Stimulated activated CD8-positive, alpha-beta memory T cell treated with anti-CD3 and anti-CD28 coated beads, Interleukin-12 subunit alpha, Interleukin-12 subunit beta, amount 100 ng/mL, for 24 hours (primary cell): Measurements from ENCODE around the gene EPB41L4A.

Source experiments
- DNase-seq: peaks from one replicate; pipeline ENCODE4 v3.0.0-alpha.2; 2020; ENCODE audit errors: extremely low read depth

The EPB41L4A gene

GRCh38 chr5:112353678-112354077, 65.4 kb downstream of the EPB41L4A start:
- DNase-seq: no peak

- no peak for DNase-seq
Observed at GRCh38 chr5:112351225-112351624, 67.9 kb downstream of the EPB41L4A start.

- DNase-seq: no peak
Observed at GRCh38 chr5:112350626-112351025, 68.5 kb downstream of the EPB41L4A start.

GRCh38 chr5:112349371-112349770, 69.7 kb downstream of the EPB41L4A start:
- DNase-seq: no peak

- no peak for DNase-seq
Observed at GRCh38 chr5:112348915-112349314, 70.2 kb downstream of the EPB41L4A start.

GRCh38 chr5:112348387-112348786, 70.7 kb downstream of the EPB41L4A start:
- DNase-seq: no peak

GRCh38 chr5:112346411-112347044, 72.5 kb downstream of the EPB41L4A start:
- DNase-seq: no peak

- DNase-seq: no peak
Observed at GRCh38 chr5:112344540-112344939, 74.5 kb downstream of the EPB41L4A start.

GRCh38 chr5:112342389-112342788, 76.7 kb downstream of the EPB41L4A start:
- no peak for DNase-seq

GRCh38 chr5:112339761-112340160, 79.3 kb downstream of the EPB41L4A start:
- no peak for DNase-seq

GRCh38 chr5:112338681-112339337, 80.3 kb downstream of the EPB41L4A start:
- DNase-seq: no peak

GRCh38 chr5:112333331-112333781, 85.7 kb downstream of the EPB41L4A start:
- DNase-seq: no peak

- DNase-seq: no peak
Observed at GRCh38 chr5:112331892-112332291, 87.2 kb downstream of the EPB41L4A start.

GRCh38 chr5:112329419-112330090, 89.5 kb downstream of the EPB41L4A start:
- no peak for DNase-seq

GRCh38 chr5:112323166-112323565, 95.9 kb downstream of the EPB41L4A start:
- no peak for DNase-seq

GRCh38 chr5:112320408-112320807, 98.7 kb downstream of the EPB41L4A start:
- no peak for DNase-seq

- no peak for DNase-seq
Observed at GRCh38 chr5:112318346-112318745, 100.7 kb downstream of the EPB41L4A start.

- no peak for DNase-seq
Observed at GRCh38 chr5:112317866-112318265, 101.2 kb downstream of the EPB41L4A start.

- no peak for DNase-seq
Observed at GRCh38 chr5:112316731-112317130, 102.3 kb downstream of the EPB41L4A start.

GRCh38 chr5:112316006-112316405, 103.1 kb downstream of the EPB41L4A start:
- no peak for DNase-seq

- no peak for DNase-seq
Observed at GRCh38 chr5:112312295-112313275, 106.5 kb downstream of the EPB41L4A start.

- no peak for DNase-seq
Observed at GRCh38 chr5:112310746-112311145, 108.3 kb downstream of the EPB41L4A start.
